SH-SY5Y (cell line): ENCODE results near the gene TNFRSF8.

ENCODE experiments used
- GATA2 ChIP-seq: IDR thresholded peaks from 2 replicates; pipeline ENCODE4 v1.6.1; 2011; ENCODE audit warnings: mild to moderate bottlenecking, low read depth, low read length
- GATA3 ChIP-seq: IDR thresholded peaks from 2 replicates; pipeline ENCODE4 v1.6.1; 2011; ENCODE audit warnings: low read depth, mild to moderate bottlenecking, low read length, moderate library complexity

DNA sequence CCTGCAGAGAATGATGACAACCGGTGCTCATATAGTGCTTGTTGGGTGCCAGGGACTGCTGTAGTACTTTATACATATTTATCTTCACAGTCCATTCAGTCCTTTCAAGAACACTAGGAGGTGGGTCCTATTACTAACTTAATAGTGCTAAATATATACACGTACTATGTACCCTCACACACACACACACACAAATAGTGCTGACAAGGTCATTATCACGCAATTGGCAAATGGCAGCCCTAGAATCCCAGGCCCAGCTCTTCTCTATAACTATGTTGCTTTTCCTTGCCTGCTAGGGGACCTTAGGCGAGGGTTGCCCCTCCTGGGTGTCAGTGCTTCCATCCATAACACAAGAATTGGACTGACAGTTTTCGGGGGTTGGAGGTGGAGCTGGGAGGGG lies 33.5 kb downstream of the TNFRSF8 start:
- TF ChIP-seq GATA2 (no peak), GATA3 (no peak)
